HFFc6 (cell line): Measurements from ENCODE around the gene METTL15. TPM values are rescaled to one million over a fixed set of nuclear protein-coding genes. Genes with fewer than 3 reads are reported as not detected.
"Not testable (repeated sequence)": the region's sequence is repeated elsewhere in the genome, so short reads cannot be mapped to it uniquely, and the experiment has no call there.

Experiments
- DNase-seq: peaks from one replicate; pipeline ENCODE4 v3.0.0-alpha.2; 2018
- H3K27ac Mint-ChIP-seq: 2 replicates; pipeline ENCODE4 v1.8.0; 2020; ENCODE audit warnings: mild to moderate bottlenecking, mixed read lengths
- H3K27me3 Mint-ChIP-seq: 2 replicates; pipeline ENCODE4 v1.8.0; 2021; ENCODE audit warnings: mild to moderate bottlenecking, moderate library complexity, mixed read lengths; ENCODE audit not compliant: insufficient read depth
- H3K36me3 Mint-ChIP-seq: 2 replicates; pipeline ENCODE4 v1.8.0; 2021; ENCODE audit warnings: low read depth, mixed read lengths
- H3K4me1 Mint-ChIP-seq: 2 replicates; pipeline ENCODE4 v1.8.0; 2020; ENCODE audit warnings: low read depth, mixed read lengths
- H3K4me3 Mint-ChIP-seq: 2 replicates; pipeline ENCODE4 v1.8.0; 2020; ENCODE audit warnings: mild to moderate bottlenecking, moderate library complexity, mixed read lengths
- H3K9me3 Mint-ChIP-seq: 2 replicates; pipeline ENCODE4 v1.8.0; 2020; ENCODE audit warnings: mild to moderate bottlenecking, mixed read lengths
- CTCF ChIP-seq: fragments of 200-600 bp; sonication (generic); IDR thresholded peaks from 2 replicates; pipeline ENCODE4 v1.5.0; 2021; ENCODE audit warnings: antibody characterized with exemption, mild to moderate bottlenecking
- total RNA-seq, 6 experiments: library from RNA; stranded (reverse); fragmentation: NEBNext Ultra II Directional; extraction: Animal tissue kit (Norgen Biotek cat#: 25700); gene quantifications; 2 replicates in 1 of 6; 3 replicates in 5 of 6; pipeline ENCODE4 v1.2.3, GENCODE V29; 2021

The METTL15 gene
- total RNA-seq, 6 experiments from 2014 or later: 11.0 to 14.1 (median 12.4) TPM

GRCh38 chr11:28132548-28132947 lies 24.4 kb downstream of the METTL15 start:
- DNase-seq: no peak
- peaks cover 22% of the 10 kb centered on the region for H3K9me3 Mint-ChIP-seq
- peaks cover 62% of the 10 kb centered on the region for H3K36me3 Mint-ChIP-seq
- H3K27ac Mint-ChIP-seq: no peak overlapping the region
- H3K27me3 Mint-ChIP-seq: no peaks in the 10 kb centered on the region
- no peak for TF ChIP-seq CTCF
- peaks cover 14% of the 10 kb centered on the region for H3K4me1 Mint-ChIP-seq
- H3K4me3 Mint-ChIP-seq: no peak overlapping the region

DNA sequence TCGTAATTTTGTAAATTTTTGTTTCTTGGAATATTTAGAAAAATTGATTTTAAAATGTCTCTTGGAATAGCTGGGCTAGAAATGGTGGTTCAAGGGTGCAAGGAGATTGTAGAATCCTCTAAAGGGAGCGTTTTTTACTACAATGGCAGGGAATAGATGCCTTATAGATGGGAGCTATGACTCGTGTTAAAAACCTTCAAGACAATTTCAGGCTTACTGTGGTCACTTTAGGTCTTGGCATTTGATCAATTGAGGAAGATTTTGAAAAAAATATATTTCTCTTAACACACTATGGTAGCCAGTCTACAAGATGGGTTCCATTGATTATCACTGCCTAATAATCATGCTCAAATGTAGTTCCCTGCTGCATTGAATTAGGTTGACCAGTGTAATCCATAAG lies 25.0 kb downstream of the METTL15 start:
- DNase-seq: no peak
- no peak for TF ChIP-seq CTCF
- peaks cover 68% of the 10 kb centered on the region for H3K36me3 Mint-ChIP-seq

DNA sequence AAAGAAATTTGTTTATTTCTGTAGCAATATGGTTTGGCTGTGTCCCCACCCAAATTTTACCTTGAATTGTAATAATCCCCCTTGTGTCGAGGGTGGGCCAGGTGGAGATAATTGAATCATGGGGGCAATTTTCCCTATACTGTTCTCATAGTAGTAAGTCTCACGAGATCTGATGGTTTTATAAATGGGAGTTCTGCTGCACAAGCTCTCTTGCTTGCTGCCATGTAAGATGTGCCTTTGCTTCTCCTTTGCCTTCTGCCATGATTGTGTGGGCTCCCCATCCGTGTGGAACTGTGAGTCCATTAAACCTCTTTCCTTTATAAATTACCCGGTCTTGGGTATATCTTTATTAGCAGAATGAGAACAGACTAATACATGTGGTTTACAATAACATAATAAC lies 28.0 kb downstream of the METTL15 start:
- not testable (repeated sequence) for H3K27me3 Mint-ChIP-seq, H3K4me3 Mint-ChIP-seq, H3K27ac Mint-ChIP-seq, DNase-seq
- Mint-ChIP-seq H3K9me3 (peaks cover 35% of the 10 kb centered on the region), H3K36me3 (peaks cover 90% of the 10 kb centered on the region), H3K4me1 (peaks cover 14% of the 10 kb centered on the region)

More for the DNA sequence above, 25.0 kb downstream of the METTL15 start:
- peaks cover 28% of the 10 kb centered on the region for H3K9me3 Mint-ChIP-seq
- no peaks in the 10 kb centered on the region for H3K27me3 Mint-ChIP-seq
- H3K4me3 Mint-ChIP-seq: no peak overlapping the region
- H3K4me1 Mint-ChIP-seq: peaks cover 14% of the 10 kb centered on the region
- H3K27ac Mint-ChIP-seq: no peak overlapping the region

DNA sequence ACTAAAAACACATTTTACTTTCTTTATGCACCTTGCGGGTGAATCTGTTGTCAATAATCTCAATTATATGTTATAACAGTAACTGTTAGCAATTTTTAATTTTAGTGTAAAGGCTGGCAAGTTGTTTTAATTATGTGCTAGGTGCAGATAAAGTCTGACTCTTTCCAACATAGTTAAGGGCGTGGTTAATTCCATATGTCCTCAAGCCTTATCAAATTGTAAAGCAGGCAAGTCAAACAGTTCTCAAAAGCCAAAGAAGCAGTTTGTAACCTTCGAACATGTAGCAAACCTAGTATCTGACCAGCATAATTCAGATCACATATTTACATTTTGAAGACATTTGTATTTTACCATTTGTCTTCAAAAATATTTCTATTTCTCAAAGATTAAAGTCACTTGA lies 29.2 kb downstream of the METTL15 start:
- peaks cover 16% of the 10 kb centered on the region for H3K4me1 Mint-ChIP-seq
- TF ChIP-seq CTCF: no peak
- no peak overlapping the region for H3K4me3 Mint-ChIP-seq
- no peaks in the 10 kb centered on the region for H3K27me3 Mint-ChIP-seq
- no peak overlapping the region for H3K27ac Mint-ChIP-seq
- DNase-seq: no peak
- peaks cover 35% of the 10 kb centered on the region for H3K9me3 Mint-ChIP-seq
- peaks cover 94% of the 10 kb centered on the region for H3K36me3 Mint-ChIP-seq

DNA sequence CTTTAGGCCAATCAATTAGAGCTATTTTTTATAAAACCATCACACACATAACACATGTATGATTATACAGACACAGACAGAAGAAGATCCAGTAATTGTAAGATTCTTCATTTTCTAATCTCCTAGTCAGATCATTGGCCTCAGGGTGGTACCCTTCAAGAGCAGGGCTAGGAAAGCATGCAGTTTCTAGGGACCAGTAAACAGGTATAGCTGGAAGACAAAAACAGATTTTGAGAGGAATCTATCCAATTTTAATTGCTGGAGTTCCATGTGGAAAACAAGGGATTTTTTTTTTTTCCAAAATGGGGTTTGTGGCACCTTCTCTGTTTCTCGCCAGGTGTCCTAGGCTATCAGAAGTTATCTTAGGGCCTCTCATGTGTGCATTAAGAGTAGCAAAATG lies 29.6 kb downstream of the METTL15 start:
- no peak for TF ChIP-seq CTCF
- Mint-ChIP-seq H3K36me3 (peaks cover 94% of the 10 kb centered on the region), H3K4me3 (no peak overlapping the region), H3K27ac (no peak overlapping the region), H3K27me3 (no peaks in the 10 kb centered on the region), H3K4me1 (peaks cover 12% of the 10 kb centered on the region), H3K9me3 (peaks cover 35% of the 10 kb centered on the region)
- no peak for DNase-seq

GRCh38 chr11:28139841-28140415 lies 31.7 kb downstream of the METTL15 start:
- peaks cover 75% of the 10 kb centered on the region for H3K36me3 Mint-ChIP-seq
- TF ChIP-seq CTCF: no peak
- no peak for DNase-seq
- H3K27me3 Mint-ChIP-seq: no peaks in the 10 kb centered on the region
- peaks cover 31% of the 10 kb centered on the region for H3K9me3 Mint-ChIP-seq
- peaks cover 16% of the 10 kb centered on the region for H3K4me1 Mint-ChIP-seq
- H3K27ac Mint-ChIP-seq: no peak overlapping the region
- H3K4me3 Mint-ChIP-seq: no peak overlapping the region
